Astrocyte of the hippocampus (primary cell): Measurements from ENCODE around the gene CACTIN.
A peak's percentile ranks its signal among the peaks of the same experiment; 100 is the strongest.
"Not testable (repeated sequence)": the region's sequence is repeated elsewhere in the genome, so short reads cannot be mapped to it uniquely, and the experiment has no call there.

Experiments used
- DNase-seq: peaks from one replicate; pipeline ENCODE4 v3.0.0; 2011; ENCODE audit warnings: low read depth, low spot score

Gene CACTIN

DNA sequence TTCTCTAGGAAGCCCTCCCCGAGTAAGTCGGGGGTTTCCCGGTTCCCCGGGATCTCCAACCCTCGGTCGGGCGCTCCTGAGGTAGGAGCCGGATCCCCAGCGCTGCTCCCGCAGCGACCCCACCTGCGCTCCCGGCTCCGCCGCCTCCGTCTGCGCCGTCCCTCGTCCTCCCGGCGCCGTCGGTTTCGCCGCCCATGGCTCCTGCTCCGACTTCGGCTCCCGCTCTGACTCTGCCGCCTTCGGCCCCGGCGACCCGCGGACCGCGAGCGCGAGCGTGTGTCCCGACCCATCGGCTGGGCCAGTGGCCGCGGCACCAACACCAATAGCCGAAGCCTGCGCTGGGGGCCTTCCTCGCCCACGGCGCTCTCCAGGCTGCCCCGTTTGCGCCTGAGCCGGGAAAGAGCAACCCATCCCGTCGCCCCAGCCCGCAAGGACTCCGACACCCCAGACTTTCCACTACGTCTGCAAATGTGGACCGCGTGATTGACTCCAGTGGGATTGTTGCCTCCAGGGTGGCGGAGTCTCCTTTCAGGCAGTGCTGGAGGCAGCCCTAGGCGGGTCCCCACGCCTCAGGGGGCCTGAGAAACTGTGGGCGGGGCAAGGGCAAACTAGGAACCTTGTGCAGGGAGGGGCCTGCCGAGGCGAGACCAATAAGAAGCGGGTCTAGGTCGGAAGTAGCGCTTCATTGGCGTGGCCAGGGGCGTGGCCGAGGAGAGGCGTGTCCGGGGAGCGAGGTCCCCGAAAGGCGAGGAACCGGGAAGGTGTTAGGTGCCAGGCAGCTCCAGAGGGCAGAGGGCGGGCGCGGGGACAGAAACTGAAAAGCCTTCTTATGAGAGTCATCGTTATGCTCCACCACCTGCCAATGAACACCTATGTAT, at the start of gene CACTIN:
TSS of gene CACTIN (minus strand) at position 318 of the 878 bp plus-strand sequence. CDS start at position 290, 28 bp downstream.
- peak; percentile 99 for DNase-seq

DNA sequence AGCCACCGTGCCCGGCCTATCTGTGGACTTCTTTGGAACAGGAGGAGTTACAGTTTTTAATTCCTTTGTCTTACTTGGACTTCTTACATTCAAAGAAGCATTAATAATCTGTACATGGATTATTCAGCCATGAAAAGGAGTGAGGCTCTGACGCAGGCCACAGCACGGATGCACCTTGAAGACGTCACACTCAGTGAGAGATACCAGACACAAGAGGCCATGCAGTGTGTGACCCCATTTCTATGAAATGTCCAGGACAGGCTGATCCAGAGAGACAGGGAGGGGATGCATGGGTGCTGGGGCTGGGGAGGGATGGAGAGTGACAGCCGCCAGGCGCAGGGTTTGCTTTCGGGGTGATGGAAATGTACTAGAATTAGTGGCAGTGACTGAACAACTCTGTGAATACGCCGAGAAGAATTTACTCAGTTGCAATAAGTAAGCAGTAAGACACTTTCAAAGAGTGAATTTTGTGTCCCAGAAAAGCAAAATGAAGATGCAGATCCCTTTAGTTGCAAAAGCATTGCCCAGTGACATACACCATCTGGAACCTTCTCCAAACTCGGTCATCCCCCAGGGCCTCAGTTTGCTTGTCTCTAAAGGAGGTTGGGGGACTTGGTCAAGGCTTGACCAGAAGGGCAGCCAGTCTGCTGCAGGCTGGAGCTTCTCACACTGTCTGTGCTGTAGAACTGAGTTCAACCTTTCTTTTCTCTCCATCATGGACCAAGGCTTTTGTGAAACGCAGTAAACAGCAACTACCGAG, 48.4 kb upstream of the CACTIN start:
- no peak for DNase-seq

DNA sequence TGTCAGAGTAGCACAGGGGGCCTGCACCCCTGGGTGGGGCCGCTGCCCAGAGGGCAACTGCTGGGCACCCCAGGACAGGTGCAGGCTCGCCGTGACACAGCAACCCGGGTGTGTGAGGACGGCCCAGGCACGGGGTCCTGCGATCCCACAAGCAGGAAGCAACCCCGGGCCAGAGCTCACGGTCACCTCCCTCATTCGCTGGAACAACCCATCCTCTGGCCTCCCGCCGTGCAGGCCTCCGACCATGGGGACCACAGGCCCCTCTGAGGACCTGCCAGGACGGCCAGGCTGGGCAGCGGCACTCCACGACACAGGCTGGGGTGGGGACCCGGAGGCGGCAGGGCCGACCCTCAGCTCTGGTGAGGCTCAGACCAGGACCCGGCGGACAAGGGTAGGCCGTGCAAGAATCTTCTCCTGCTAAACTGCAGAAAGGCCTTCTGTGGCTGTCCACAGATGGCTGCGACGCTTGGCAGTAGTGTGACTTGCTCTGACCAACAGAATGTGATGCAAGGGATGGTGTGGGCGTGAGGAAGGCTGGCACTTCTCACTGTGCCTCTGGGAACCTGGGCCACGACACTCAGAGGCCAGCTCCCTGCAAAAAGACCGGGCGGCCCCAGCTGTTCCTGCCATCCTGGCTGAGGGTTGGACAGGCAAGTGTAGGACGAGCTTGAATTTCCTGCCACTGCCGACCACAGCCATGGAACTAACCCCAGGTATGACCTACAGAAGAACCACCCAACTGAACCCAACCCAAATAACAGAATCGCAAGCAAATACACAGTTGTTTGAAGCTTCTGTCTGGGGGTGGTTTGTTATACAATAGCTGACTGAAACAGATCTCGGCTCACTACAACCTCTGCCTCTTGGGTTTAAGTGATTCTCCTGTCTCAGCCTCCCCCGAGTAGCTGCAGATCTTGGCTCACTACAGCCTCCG, 47.2 kb upstream of the CACTIN start:
- no peak for DNase-seq

DNA sequence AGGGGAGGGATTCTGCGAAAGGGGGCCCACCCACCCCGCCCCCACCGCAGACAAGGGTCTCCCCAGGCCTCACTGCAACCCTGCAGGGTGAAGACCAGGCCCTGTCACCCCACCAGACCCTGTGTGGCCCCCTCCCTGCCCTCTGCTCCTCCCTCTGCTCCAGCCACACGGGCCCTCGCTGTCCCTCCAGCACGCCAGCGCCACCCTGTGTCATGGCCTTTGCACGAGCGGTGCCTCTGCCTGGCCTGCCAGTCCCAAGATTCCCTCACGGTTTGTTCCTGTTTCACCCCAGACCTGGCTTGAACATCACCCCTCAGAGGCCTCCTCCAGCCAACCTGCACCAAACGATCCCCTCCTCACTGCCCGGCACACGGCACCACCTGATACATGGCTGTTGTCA, 46.4 kb upstream of the CACTIN start:
- no peak for DNase-seq

DNA sequence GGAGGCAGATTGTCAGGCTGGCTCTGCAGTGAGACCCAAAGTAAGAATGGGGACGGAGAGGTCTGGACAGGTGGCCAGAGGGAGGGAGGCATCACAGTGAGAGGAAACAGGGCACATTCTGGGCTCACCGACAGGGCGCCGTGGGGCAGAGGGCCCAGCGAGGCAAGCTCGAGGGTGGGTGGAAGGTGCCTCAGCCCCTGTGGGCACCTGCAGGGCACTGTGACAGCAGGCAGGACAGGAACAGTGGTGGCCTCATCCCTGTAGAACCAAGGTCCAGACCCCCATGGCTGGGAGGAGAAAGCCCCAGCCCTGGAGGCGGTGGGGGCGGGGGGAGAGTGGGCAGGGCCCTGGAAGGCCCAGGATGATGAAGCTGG, 46.0 kb upstream of the CACTIN start:
- DNase-seq, result no peak

DNA sequence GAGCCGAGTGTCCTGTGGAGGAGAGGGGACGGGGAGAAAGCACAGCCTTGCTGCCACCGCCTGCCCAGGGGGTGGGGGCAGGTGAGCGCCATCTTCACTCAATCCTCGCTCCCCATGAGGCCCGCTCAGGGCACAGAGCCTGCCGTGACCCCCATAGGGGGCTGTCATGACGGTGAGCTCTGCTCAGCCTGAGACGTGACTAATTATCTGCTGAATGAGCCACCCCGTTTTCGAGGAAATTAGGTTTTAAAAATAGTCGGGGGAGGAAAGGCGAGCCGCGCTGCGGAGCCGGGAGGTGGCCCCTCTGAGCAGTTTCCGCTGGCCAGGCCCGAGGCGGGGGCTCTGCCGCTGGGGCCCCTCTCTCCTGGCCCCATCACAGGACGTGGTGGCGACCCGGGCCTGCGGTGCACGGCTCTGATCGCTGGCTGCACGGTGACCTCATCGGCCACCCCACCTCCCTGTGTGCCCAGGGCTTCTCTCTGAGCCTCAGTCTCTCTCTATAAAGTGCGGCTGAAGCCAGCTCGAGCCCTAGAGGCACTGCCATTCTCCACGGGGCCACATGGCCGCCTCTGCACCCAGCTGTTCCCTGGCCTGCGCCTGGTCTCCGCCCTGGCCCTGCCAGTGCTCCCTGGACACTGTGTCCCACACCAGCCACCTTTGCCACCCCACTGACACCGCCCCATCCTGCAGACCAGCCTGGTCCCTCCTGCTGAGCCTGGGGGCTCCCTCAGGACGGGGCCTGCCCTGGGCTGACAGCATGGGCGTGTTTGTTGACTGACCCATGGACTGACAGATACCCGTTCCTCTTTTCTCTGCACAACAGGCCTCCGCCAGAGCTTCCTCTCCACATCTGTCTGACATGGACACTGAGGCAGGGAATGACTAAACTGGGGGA, 45.3 kb upstream of the CACTIN start:
- DNase-seq, result peak; percentile 52

DNA sequence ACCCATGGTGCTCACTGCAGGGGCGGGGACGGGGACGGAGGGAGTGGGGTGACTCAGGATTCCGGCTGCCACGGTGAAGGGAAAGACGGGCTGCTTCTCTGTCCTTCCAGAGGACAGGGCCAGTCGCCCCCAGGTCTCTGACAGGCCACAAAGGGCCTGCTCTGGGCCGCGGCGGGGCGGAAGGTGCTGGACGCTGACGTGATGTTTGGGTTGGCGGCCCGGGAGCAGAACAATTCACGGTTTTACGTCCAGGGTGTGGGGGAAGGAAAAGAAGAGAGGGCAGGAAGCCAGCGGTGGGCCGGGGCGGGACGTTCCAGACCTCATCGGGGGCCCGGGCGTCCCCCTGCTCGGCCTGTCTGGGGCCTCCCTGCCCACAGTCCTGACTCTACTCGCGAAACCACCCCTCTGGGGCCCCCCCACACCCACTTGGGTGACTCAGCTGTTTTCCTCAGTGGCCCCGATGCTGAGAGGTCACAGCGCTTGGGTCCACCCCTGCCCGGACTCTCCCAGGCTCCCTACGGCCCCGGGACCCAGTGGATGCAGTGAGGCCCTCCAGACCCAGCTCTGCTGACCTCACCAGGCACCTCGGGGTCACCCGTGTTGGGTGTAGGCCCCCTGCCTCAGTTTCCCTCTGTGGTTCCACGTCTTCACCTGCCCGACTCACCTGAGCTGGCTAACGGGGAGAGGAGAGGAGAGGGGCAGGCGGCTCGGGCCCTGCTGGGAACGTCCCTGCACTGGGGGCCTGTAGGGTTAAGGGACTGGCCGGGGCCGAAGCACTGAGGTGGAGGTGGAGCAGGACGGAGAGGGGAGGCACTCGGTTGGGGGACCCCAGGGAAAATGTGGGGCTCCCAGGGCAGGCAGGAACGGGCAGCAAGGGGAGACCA, 44.4 kb upstream of the CACTIN start:
- peak; percentile 67 for DNase-seq

DNA sequence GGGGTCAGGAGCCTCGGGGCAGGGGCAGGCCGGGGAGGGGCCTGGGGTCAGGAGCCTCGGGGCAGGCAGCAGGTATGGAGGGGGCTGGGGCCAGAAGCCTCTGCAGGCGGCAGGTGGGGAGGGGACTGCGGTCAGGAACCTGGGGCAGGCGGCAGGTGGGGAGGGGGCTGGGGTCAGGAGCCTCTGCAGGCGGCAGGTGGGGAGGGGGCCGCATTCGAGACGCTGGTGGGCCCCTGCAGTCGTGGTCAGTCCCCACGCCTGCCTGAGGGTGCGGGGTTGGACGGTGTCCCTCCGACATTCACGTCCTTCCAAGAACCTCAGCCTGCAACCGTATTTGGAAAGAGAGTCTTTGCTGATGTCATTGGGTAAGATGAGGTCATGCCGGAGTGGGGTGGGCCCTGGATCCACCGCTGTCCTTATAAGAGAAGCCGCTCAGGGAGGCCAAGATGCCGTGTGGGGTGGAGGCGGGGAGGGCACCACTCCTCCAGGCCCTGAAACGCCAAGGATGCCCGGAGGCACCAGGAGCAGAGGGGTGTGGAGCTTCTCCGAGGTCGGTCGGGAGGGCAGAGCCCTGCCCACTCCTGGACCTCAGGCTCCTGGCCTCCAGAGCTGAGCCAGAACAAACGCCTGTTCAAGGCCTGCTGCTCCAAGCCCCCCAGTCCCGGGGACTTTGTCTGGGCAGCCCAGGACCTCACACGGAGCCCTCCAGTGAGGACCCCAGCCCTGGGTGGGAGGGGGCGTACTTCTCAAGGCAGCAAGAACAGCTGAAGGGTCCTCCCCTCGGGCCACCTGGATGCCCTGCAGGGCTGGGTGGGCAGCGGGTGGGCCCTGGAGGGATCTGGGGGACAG, 43.6 kb upstream of the CACTIN start:
- DNase-seq, result peak; percentile 88

DNA sequence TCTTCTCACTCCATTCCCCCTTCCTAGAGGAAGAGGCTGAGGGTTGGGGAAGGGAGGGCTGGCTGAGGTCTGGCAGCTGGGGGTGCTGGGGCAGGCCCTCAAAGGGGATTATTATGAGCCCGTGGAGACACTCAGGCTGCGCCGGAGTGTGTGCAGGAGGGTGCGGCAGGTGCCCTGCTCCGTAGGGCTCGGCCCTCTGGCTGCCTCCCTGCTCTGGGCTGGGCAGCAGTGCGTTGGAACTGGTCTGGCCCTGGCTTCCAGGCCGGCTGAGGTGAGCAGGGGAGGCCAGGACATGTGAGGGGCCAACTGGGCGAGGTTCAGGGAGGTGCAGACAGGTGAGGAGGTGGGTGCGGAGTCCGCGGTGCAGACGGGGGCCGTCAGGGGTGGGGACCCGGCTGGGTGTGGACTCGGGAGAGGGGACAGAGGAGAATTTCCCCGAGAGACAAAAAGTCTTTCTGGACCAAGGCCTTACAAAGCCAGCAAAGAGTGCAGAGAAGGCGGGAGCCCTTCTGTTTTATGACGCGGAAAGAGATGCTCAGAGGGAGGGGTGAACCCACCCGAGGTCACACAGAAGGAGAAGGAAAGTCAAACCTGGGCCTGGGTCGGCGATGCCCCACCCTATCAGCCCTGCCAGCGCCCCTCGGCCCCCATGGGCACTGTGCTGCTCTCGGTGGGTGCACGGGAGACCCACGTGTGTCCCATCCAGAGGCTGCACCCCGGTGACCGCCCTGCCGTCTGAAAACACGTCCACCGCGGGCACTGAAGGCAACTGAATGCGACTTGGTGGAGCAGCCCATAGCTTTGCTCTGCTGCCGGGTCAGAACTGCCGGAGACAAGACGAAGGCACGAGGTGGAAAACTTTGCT, 42.7 kb upstream of the CACTIN start:
- DNase-seq, result no peak

DNA sequence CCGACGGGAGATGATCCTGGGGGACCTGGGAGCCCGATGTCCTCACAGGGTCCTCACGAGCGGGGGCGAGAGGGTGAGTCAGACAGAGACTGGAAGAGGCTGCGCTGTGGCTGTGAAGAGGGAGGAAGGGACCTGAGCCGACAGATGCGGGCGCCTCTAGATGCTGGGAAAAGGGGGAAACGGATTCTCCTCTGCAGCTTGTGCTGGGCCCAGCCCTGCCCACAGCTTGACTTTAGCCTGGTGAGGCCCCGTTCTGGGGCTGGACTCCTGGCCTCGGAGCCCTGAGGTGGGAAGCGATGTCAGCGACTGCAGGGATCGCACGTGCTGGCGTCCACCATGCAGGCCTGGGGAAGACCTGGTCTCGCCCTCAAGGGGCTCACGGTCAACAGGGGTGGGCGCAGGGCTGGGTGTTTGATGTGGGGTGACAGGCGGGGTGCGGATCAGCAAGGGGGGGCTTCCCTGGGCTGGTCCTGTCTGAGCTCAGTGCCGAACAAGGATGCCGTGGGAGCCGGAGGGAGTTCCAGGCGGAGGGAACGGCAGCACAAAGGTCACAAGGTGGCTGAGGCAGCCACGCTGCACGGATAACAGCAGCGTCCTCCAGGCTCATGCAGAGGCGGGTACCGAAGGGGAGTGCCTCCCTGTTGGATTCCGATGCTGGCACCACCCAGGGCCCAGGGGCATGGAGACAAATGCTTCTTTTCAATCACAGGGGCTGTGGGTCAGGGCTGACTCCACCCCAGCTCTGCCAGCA, 41.9 kb upstream of the CACTIN start:
- no peak for DNase-seq

DNA sequence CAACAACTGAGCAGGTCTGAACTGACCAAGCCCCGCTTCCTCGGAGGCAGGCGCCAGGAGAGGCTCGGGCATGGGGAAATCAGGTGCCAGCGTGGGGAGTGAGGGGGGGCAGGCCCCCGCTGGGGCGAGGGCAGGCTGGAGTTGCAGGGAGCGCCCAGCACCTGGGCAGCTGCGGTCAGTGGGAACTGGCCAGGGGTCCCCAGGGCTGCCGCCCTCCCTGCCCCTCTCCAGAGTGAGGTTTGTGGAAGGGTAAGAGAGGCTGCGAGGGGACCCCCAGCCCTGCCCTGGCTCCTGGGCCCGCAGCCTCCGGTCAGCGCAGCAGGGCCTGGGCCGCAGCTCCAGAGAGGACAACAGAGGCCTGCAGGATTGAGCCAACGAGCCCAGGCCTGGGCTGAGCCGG, 41.2 kb upstream of the CACTIN start:
- no peak for DNase-seq

DNA sequence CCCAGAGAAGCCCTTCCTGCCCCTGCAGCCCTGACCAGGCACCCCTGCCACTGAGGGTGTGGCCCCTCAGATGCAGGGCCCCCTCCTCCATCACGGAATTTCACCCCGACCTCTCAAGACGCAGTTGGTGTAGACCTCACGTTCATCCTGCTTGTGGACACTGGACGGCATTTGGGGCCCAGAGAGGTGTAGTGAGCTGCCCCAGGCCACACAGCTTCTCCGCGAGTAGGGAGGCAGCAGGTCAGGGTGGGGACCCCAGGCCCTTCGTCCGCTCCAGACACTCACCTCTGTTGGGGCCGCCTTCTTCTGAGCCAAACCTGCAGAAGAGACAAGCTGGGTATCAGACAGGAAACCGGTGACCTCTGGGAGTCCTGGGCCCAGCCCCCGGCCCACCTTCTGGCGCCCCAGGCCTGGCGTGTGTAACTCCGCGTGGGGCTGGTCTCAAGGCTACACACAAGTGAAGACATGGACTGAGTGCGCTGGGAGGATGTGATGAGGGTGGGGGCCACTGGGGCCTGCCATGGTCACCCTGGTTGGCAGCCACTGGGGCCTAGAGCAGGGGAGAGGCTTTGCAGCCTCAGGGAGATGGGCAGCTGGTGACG, 40.5 kb upstream of the CACTIN start:
- DNase-seq, result no peak

DNA sequence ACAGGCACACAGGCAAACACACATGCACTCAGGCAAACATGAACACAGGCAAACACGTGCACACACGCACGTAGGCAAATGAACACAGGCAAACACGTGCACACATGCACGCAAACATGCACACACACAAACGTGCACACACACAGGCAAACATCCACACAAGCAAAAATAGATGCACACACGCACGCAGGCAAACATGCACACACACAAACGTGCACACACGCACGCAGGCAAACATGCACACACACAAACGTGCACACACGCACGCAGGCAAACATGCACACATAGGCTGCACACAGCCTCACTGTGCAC, 39.9 kb upstream of the CACTIN start:
- not testable (repeated sequence) for DNase-seq

DNA sequence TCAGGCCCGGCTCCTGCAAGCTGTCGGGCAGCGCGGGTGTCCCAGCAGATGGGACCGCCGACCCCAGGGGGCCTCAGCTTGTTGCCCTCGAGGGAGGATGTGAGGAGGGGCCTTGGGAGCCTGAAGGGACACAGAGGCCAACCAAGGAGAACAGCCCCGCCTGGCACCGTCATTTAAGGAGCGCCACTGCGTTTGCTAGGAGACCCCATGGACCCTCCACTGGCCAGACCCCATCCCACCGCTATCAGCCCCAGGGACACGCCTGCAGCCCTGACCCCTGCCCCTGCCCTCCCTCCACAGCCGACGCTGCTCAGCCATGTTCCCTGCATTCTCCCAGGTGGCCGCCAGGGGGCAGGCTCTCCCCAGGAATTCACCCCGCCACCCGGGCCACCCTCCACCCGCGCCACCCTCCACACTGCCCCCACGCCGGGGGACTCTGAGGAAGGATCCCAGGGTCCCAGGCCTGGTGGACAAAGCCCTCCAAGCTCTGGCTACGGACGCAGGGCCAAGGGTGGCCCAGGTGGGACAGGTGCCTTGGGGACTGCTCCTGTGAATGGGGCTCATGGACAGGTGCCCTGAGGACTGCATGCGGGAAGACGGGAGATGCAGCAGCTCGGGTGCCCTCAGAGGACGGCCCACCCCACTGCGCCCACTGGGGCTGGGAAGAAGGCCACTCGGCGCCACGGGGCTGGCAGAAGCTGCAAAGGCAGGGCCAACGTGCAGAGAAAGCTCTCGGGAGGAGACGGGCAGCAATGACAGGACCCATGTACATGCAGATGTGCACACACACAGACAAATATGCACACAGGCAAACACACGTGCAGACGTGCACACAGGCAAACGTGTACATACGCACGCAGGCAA, 39.3 kb upstream of the CACTIN start:
- peak; percentile 70 for DNase-seq

DNA sequence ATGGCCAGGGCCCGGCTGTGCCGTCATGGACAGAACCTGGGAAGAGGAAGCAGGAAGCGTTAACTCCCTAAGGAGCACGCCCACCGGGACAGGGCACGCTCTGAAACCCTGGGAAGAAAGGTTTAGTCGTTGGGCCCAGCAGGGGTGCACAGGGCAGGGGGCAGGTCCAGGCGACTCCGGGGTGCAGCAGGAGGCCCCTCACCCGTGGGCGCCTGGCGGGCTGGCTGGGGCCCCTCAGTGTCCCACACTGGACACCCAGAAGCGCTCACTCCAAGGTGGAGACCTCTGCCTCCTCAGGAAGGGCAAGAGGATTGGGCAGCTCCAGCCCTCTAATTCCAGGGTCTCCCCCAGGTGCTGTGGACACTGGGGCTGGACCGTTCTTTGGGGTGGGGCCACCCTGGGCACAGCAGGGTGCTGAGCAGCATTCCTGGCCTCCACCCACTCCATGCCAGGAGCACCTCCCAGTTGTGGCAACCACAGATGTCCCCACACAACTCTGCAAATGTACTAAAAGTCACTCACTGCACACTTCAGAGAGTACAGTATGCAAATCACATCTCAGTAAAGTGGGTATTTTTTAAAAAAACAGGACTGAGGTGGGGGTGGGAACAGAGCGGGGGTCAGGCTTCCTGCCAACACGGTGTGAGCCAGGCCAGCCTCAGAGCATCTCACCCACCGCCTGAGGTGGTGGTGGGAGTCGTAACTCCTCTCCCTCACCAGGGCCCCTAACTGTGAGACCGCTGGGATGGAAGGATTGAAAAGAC, 38.5 kb upstream of the CACTIN start:
- no peak for DNase-seq
